Heart left ventricle (tissue), 16 donors: Measurements from ENCODE around the gene GNB5. TPM values are rescaled to one million over a fixed set of nuclear protein-coding genes. Genes with fewer than 3 reads are reported as not detected.

ENCODE experiments used
- ATAC-seq, 4 donors: fragments of 200-7000 bp; cut with Tn5 transposase; one replicate each; pipeline ENCODE4 v1.9.1; 2020 to 2022; ENCODE audit warnings: moderate library complexity in 4 of 4, mild to moderate bottlenecking in 3 of 4, moderate number of reproducible peaks in 1 of 4
- DNase-seq, 5 donors: peaks; one replicate each; pipeline ENCODE4 v3.0.0-alpha.2; 2020
- H3K27ac ChIP-seq, 12 donors: fragments of 200-600 bp; sonication (generic) in 4 of 12; one replicate each; pipeline versions ENCODE4 v1.5.0 to v1.8.0; 2016 to 2022; ENCODE audit warnings: mild to moderate bottlenecking in 2 of 12
- H3K27me3 ChIP-seq, 9 donors: fragments of 200-600 bp; sonication (generic) in 2 of 9; one replicate each; pipeline versions ENCODE4 v1.5.1 to v1.8.0; 2016 to 2022; ENCODE audit warnings: mild to moderate bottlenecking in 3 of 9
- H3K36me3 ChIP-seq, 9 donors: fragments of 200-600 bp; sonication (generic) in 2 of 9; one replicate each; pipeline versions ENCODE4 v1.5.0 to v1.8.0; 2018 to 2022; ENCODE audit warnings: mild to moderate bottlenecking in 2 of 9
- H3K4me1 ChIP-seq, 12 donors: fragments of 200-600 bp; sonication (generic) in 4 of 12; one replicate each; pipeline versions ENCODE4 v1.5.0 to v1.8.0; 2016 to 2022; ENCODE audit warnings: mild to moderate bottlenecking in 3 of 12
- H3K4me3 ChIP-seq, 12 donors: fragments of 200-600 bp; sonication (generic) in 4 of 12; one replicate each; pipeline versions ENCODE4 v1.5.0 to v1.8.0; 2017 to 2022; ENCODE audit warnings: mild to moderate bottlenecking in 9 of 12, moderate library complexity in 4 of 12
- H3K9me3 ChIP-seq, 12 donors: fragments of 200-600 bp; sonication (generic) in 4 of 12; one replicate each; pipeline versions ENCODE4 v1.5.0 to v1.8.0; 2016 to 2022; ENCODE audit warnings: mild to moderate bottlenecking in 1 of 12
- POLR2A ChIP-seq, 2 donors: fragments of 450-650 bp; IDR thresholded peaks; one replicate each; pipeline ENCODE4 v1.6.1; 2017; ENCODE audit warnings: antibody characterized with exemption in 2 of 2, mild to moderate bottlenecking in 2 of 2, moderate library complexity in 2 of 2
- WGBS, 4 donors: extraction: QIAGEN DNeasy Blood & Tissue Kit in 2 of 4; methylation state at CpG; one replicate each; pipeline versions ENCODE4 v1.1.5 to v1.1.7; 2013 to 2018; 5-methylcytosine and 5-hydroxymethylcytosine counted together
- intact Hi-C, 10 donors: fragments of 100-400 bp; cut with DNase I; formaldehyde crosslinking; loops; one replicate each; pipeline versions ENCODE4 v1.11.1 to v1.14.2; 2022
- polyA plus RNA-seq, 2 donors: library from polyadenylated mRNA; stranded (reverse); fragments of 200-250 nt; gene quantifications; one replicate each; pipeline ENCODE4 v1.2.3, GENCODE V29; 2013
- total RNA-seq, 9 donors: library from RNA; depleted of rRNA in 2 of 9; stranded (reverse); fragments of >200 nt in 2 of 9; fragmentation: NEBNext Ultra II Directional in 3 of 9; extraction: Animal tissue kit (Norgen Biotek cat#: 25700) in 3 of 9; gene quantifications; one replicate each; pipeline versions ENCODE4 v1.1.0 to v1.2.4, GENCODE V29; 2016 to 2023
- TF ChIP-seq, protein P1 (sequence below), 12 donors: fragments of 200-600 bp; sonication (generic) in 4 of 12; IDR thresholded peaks; one replicate each; pipeline versions ENCODE4 v1.5.0 to v1.8.0; 2018 to 2022; ENCODE audit warnings: antibody characterized with exemption in 12 of 12, mild to moderate bottlenecking in 5 of 12
- donor health status: ischemic (EF 13 %, LVEDD 7.1; RV severe dilation, severe dysfunction).
- donor health status: healthy with polysubstance abuse.
- donor health status: DM: no; HTN: yes; CAD: no.
- donor health status: DM: no; HTN: no; CAD: no.
- donor health status: ischemic (EF 25% LVEDD 6.9; RV normal size, moderate dysfunction).
- donor health status: ischemic (EF 25% LVEDD 5.7; RV mildly dilated, moderate dysfunction).
- donor health status: healthy.
- donor health status: DM: yes; HTN: yes; CAD: no.
- donor health status: ischemic (EF 35%, LVEDD 5.7; RV mildly dilated, moderate dysfunction).
- donor health status: nonischemic (EF 11% LVEDD 7.7; RV severe dilation, severe dysfunction).
- donor health status: DM: yes; HTN: yes; CAD: no.
- donor health status: PGD.
- donor health status: ischemic (EF 29% LVEDD 5.4; RV normal size, mild dysfunction).
- donor health status: nonischemic (EF 23%, LVEDD 6.1; RV moderate dilation, normal function).

GNB5 gene
- total and polyA plus RNA-seq, 11 donors, result 4.2 to 12.4 (median 7.7) TPM

DNA sequence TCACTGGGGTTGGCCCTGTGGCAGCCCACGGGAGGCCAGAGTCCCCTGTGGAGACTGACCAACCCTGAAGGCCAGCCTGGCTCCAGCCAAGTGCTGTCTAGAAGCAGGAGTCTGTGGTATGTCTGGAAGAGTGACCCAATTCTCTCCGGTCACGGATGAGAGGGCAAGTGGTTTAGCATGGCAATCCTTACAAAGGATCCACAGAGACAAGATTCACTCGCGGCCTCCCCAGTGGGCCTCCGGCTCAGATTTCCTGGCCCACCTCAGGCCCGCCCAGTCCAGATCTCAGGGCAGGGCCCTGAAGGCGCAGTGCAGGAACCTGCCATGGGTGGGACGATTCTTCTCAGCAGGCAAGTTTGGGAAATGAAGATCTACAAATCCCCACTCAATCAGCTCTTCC, 73.6 kb downstream of the GNB5 start:
- no peak for DNase-seq
- Histone ChIP-seq H3K9me3 (no peaks in the 10 kb centered on the region), H3K27me3 (peaks cover 0 to 7% (median 3%) of the 10 kb centered on the region in 9 donors), H3K36me3 (peaks cover 0 to 9% (median 0%) of the 10 kb centered on the region in 9 donors), H3K27ac (no peak overlapping the region), H3K4me1 (peaks cover 0 to 2% (median 0%) of the 10 kb centered on the region in 12 donors), H3K4me3 (no peak overlapping the region)
- TF ChIP-seq POLR2A (IDR thresholded peaks at IDR 0.05), result no peak
- TF ChIP-seq, protein P1, sequence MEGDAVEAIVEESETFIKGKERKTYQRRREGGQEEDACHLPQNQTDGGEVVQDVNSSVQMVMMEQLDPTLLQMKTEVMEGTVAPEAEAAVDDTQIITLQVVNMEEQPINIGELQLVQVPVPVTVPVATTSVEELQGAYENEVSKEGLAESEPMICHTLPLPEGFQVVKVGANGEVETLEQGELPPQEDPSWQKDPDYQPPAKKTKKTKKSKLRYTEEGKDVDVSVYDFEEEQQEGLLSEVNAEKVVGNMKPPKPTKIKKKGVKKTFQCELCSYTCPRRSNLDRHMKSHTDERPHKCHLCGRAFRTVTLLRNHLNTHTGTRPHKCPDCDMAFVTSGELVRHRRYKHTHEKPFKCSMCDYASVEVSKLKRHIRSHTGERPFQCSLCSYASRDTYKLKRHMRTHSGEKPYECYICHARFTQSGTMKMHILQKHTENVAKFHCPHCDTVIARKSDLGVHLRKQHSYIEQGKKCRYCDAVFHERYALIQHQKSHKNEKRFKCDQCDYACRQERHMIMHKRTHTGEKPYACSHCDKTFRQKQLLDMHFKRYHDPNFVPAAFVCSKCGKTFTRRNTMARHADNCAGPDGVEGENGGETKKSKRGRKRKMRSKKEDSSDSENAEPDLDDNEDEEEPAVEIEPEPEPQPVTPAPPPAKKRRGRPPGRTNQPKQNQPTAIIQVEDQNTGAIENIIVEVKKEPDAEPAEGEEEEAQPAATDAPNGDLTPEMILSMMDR (IDR thresholded peaks at IDR 0.05), result no peak
- WGBS, 4 donors, result 86 to 94% (median 89%) methylated on average over 8 to 9 of the region's 9 CpGs
- no peak for ATAC-seq
- intact Hi-C loops, result no loop called here

DNA sequence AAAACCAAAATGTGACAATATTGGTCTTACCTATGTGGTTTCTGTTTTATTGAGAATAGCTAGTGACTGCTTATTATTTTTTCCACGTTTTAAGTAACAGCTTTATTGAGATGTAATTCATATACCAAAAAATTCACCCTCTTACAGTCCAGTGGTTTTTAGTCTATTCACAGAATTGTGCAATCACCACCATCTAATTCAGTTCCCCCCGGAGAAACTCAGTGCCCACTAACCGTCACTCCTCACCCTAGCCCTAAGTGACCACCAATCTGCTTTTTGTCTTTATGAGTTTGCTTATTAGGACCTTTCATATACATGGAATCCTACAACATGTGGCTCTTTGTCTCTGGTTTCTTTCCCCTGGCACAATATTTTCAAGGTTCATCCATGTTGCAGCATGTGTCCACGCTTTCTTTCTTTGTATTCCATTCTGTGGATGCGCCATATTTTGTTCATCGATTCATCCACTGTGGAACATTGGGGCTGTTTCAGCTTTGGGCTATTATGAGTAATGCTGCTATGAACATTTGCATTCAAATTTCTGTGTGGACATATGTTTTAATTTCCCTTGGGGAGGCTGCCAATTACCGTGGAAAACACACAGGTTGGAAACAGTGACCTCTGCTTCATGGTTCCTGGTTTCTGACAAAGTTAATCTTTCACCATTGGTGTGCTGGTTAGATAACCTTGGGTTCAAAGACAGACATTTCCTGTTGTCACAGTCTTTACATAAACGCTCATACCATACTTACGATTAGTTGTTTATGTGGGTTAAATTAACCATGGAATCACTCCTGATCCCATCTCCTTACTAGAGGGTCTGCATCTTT, 75.4 kb downstream of the GNB5 start:
- H3K27ac ChIP-seq, result no peak overlapping the region

GRCh38 chr15:52114261-52115055, 76.7 kb downstream of the GNB5 start:
- no peak for ATAC-seq
- Histone ChIP-seq H3K27ac (no peak overlapping the region), H3K4me1 (peaks cover 0 to 12% (median 6%) of the 10 kb centered on the region in 12 donors), H3K36me3 (no peaks in the 10 kb centered on the region), H3K4me3 (no peak overlapping the region), H3K27me3 (peaks cover 11 to 35% (median 27%) of the 10 kb centered on the region in 9 donors), H3K9me3 (no peaks in the 10 kb centered on the region)
- intact Hi-C loops, result no loop called here
- TF ChIP-seq POLR2A (IDR thresholded peaks at IDR 0.05), result no peak
- TF ChIP-seq, protein P1 (IDR thresholded peaks at IDR 0.05), result no peak
- no peak for DNase-seq
- WGBS, 4 donors, result 56 to 82% (median 65%) methylated on average over 5 of the region's 5 CpGs

More for the DNA sequence above, 75.4 kb downstream of the GNB5 start:
- TF ChIP-seq, protein P1 (IDR thresholded peaks at IDR 0.05), result no peak
- TF ChIP-seq POLR2A (IDR thresholded peaks at IDR 0.05), result no peak
- peaks cover 0 to 12% (median 6%) of the 10 kb centered on the region in 12 donors for H3K4me1 ChIP-seq
- intact Hi-C loops, result no loop called here
- WGBS, 4 donors, result 72 to 74% (median 74%) methylated on average over 9 of the region's 9 CpGs
- no peaks in the 10 kb centered on the region for H3K9me3 ChIP-seq
- no peaks in the 10 kb centered on the region for H3K36me3 ChIP-seq
- peaks cover 7 to 22% (median 18%) of the 10 kb centered on the region in 9 donors for H3K27me3 ChIP-seq
- ATAC-seq (no peak), DNase-seq (no peak)
- H3K4me3 ChIP-seq, result no peak overlapping the region

- no peak overlapping the region for H3K27ac ChIP-seq
- H3K9me3 ChIP-seq, result no peaks in the 10 kb centered on the region
- no peak for DNase-seq
- H3K27me3 ChIP-seq, result peaks cover 11 to 38% (median 27%) of the 10 kb centered on the region in 9 donors
- H3K4me3 ChIP-seq, result no peak overlapping the region
- H3K36me3 ChIP-seq, result no peaks in the 10 kb centered on the region
- peaks cover 0 to 12% (median 6%) of the 10 kb centered on the region in 12 donors for H3K4me1 ChIP-seq
- ATAC-seq, result no peak
- intact Hi-C loops, result no loop called here
- TF ChIP-seq, protein P1 (IDR thresholded peaks at IDR 0.05), result no peak
- TF ChIP-seq POLR2A (IDR thresholded peaks at IDR 0.05), result no peak
These were observed 77.5 kb downstream of the GNB5 start for GRCh38 chr15:52113708-52114107.
